GM10266 (cell line): ENCODE measurements around the gene NPAS3.

Source experiments
- DNase-seq: peaks from one replicate; pipeline ENCODE4 v3.0.0; 2012; ENCODE audit errors: extremely low spot score
- CTCF ChIP-seq: IDR thresholded peaks from 2 replicates; pipeline ENCODE4 v1.5.1; 2012; ENCODE audit warnings: mild to moderate bottlenecking, low read depth; ENCODE audit not compliant: control insufficient read depth, insufficient read depth; ENCODE audit errors: missing control alignments

Gene NPAS3

GRCh38 chr14:33777681-33778080 lies 839.0 kb downstream of the NPAS3 start:
- no peak for TF ChIP-seq CTCF
- DNase-seq, result no peak

GRCh38 chr14:33780035-33780434 lies 841.4 kb downstream of the NPAS3 start:
- no peak for DNase-seq
- no peak for TF ChIP-seq CTCF

- TF ChIP-seq CTCF, result no peak
These were observed 842.6 kb downstream of the NPAS3 start for GRCh38 chr14:33781236-33781635.

GRCh38 chr14:33782923-33783322 lies 844.2 kb downstream of the NPAS3 start:
- TF ChIP-seq CTCF, result no peak
- no peak for DNase-seq

More at GRCh38 chr14:33781236-33781635, 842.6 kb downstream of the NPAS3 start:
- no peak for DNase-seq

GRCh38 chr14:33786091-33786825 lies 847.6 kb downstream of the NPAS3 start:
- no peak for TF ChIP-seq CTCF
- no peak for DNase-seq

GRCh38 chr14:33788161-33788560 lies 849.5 kb downstream of the NPAS3 start:
- no peak for DNase-seq
- TF ChIP-seq CTCF, result no peak

- no peak for DNase-seq
- TF ChIP-seq CTCF, result no peak
These were observed 852.3 kb downstream of the NPAS3 start for GRCh38 chr14:33790996-33791395.
